GM04504 (cell line): ENCODE data around the gene NEK7.
"Not testable (repeated sequence)": the region's sequence is repeated elsewhere in the genome, so short reads cannot be mapped to it uniquely, and the experiment has no call there.

Experiments used
- DNase-seq: peaks from one replicate; pipeline ENCODE4 v3.0.0-alpha.2; 2012; ENCODE audit warnings: low read depth

The NEK7 gene

DNA sequence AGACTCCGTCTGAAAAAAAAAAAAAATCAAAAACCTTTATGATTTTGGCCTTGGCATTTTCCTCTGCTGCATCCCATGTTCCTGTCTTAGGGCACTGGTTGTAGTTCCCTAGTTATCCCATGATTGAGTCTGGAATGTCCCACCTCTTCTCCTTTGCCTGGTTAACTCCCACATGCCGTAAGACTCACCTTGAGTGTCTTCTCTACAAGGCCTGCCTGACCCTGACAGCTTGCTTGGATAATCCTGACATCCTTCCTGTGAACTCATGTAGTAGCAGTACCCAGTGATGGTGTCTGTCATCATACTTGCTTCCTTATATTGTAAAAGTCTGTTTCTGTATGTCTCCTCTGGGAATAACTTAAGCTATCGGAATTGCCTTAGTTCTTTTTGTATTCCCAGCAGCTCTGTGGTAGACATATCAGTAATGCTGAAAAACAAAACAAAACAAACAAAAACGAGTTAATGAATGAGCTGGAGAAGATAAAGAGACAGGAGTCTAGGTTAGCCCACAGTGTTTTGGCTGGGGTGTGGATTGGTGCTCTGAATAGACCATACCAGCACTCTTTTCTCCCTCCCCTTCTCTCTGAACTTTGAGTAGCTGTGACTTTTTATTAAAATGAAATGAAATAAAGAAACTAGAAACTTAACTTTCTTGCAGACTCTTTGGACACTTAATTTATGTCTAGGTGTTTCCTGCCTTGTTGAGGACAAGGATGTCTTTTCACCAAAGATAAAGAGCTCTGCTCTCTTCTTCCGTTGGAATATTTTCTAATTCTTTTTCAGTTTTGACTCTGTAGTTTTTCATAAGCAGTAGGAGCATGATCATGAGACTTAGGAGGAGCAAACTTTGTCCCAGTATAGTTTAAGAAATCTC lies 15.1 kb downstream of the NEK7 start:
- no peak for DNase-seq

DNA sequence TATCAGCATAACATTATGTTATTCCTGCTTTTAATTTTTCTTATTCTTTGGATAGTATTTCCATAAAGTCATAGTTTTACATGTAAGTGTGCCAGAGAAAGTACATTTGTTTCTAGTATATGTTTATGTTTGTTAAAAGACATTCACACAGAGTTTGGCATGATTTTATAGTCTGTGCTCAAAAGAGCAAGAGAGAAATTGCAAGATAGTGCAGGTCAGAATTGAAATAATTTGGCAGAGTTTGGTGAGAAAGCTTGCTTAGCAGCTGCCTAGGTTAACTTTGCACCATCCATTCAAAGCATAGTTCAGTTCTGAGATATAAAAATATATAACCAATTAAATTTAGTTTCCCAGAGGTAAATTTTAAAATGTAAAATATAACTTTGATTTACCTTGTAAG lies 17.0 kb downstream of the NEK7 start:
- no peak for DNase-seq

DNA sequence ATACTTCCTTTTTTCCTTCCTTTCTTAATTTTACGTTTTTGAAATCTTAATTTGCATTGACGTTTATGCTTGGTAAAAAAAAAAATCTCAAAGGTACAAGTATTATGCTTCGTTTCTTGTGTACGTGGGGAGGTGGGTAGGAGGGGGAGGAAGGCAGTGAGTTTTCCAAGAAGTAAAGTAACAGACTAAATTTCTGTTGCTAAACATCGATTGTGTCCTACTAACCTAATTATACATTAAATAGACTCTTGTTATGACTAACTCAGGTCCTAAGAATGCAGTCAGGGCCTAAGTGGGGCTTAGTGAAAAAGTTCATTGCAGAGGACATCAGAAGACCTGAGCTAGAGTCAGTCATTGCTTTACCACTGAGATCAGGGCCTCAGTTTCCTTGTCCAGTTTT lies 17.5 kb downstream of the NEK7 start:
- DNase-seq: no peak

DNA sequence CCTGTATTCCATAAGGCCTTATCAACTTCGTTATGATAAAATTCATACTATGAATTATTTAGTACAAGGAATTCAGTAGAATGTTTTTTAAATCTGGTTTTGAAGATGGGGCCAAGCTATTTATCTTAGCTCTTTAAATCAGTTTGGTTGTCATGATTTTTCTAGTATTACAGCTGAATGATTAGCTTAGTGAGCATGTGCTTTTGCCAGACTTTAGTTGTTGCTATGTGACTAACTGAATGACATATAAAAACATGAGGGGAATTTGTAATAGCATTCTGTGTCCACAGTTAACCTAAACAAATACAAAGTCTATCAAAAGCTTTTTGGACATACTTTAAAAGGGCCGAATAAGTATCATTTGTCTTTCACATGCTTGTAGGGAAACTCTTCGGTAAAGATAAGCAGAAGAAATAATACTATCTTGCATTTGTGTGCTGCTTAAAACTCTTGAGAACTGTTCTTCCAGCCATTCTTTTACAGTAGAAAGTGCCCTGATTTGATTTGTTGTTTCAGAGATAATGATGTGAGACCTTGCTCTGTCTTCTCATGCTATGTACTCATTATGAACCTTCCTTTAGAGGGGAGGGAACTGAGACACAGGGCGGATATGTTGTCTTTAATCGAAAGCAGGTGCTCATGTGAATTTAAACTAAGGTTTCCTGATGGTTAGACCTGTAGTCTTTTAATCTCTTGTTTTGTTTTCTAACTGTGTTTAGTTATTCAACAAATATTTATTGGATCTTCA lies 18.8 kb downstream of the NEK7 start:
- DNase-seq: no peak

DNA sequence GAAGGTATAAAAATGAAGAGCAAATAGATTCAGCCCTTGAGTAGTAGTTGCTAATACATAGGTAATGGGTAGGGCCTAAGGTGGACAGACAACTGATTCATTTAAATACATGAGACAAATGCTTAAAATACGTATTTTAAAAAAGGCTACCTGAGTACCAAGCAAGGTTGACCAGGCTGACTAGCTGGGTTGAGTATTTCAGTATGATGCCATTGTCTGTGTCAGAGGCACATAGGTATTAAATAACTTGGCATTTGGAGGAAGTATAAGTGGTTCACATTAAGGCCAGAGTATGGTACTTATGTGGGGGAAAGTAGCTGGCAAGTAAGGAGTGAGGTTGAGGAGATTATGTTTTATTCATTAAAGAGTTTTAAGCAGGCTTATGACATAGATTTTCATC lies 19.4 kb downstream of the NEK7 start:
- DNase-seq: no peak

DNA sequence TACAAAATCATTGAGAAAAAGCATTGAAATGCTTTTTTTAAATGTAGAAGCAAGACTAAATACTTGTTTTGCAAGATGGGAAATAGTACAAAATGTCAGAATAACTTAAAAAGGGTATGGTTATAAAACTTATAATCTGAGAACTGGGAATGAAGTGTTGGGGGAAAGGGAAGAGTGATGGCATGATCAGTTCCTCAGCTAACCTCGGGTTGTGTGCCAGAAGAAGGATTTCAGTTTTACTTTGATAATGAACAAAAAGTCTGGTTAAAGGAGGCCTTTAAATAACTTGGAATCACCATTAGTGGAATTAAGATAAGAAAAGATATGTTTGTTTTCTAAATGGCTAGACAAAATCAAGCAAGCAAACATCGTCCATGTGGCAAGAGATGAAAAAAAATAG lies 20.7 kb downstream of the NEK7 start:
- DNase-seq: no peak

DNA sequence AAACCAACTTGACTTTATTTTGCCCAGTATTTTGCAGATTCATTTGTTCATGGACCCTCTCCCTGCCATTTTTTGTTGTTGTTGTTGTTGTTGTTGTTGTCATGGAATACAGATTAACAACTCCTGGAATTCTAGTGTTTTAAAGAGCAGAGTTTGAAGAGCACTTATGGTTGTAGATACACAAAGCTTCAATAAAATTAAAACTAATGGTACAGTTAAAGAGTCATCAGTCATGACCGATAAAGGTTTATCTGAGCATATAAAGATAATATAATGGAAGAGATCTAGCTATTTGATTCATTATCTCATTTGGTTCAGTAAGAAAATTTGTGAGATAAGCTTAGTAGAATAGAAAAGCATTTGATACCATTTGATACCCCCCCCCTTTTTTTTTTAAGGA lies 21.8 kb downstream of the NEK7 start:
- no peak for DNase-seq

DNA sequence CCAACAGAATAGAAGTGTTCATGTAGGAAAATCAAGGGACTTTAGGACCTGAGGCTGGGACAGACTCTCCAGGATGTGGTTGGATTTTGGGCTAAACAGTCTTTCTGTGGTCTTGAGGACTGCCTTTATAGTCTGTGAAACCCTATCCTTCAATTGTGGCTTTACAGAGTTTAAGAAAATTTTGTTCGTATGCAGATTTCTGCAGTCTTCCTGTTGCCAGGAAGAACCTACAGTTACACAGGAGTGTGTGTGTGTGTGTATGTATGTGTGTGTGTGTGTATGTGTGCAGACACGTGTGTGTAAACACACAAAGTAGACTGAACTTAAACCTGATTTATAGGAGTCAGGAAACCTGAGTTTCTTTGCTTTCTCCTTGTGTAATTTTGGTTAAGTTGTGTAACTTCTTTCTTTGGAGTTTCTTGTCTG lies 22.8 kb downstream of the NEK7 start:
- DNase-seq: no peak

DNA sequence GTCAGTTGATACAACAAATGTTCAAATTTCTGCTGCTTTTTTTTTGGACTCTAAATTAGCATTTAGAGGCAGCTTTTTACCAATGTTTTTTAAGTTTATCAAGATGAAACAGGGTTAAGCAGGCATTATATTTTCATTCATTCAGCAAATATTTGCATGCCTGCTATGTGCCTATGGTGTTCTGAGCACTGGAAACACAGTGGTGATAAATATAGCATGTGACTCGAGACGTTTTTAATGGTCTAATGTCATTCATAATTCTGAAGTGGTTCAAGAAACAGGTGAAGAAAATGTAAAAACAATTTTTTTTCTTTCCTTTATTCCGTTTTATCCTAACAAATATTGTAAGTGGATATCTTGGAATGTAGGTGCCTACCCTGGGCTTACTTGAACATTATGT lies 26.8 kb downstream of the NEK7 start:
- DNase-seq: no peak

DNA sequence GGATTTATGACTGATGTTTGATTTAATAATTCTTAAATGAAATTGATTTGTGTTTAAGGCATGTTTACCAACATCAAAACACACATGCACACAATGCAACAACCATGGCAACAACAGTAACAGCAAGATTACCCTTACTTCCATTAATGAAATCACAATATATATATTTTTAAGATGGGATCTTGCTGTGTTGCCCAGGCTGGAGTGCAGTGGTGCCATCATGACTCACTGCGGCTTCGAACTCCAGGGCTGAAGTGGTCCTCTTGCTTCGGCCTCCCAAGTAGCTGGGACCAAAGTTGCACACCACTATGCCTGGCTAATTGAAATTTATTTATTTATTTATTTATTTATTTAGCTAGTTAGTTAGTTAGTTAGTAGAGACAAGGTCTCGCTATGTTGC lies 27.7 kb downstream of the NEK7 start:
- no peak for DNase-seq

DNA sequence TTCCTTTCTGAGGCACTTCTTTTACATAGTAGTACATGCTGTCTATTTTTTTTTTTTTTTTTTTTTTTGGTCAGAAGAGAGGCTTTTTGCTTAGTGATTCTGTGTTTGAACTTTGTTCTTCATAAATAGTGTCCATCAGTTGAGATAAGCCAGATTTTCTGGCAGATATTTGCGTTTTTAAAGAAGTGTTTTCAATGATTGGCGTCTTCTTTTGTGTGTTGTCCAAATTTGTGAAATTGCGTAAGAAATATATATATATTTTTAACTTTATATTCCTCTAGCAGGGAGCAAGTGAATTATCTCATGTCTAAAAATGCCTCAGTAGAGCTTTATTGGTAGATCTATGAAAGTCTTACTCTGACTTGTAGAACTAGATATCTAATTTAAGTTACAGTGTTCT lies 28.3 kb downstream of the NEK7 start:
- no peak for DNase-seq

DNA sequence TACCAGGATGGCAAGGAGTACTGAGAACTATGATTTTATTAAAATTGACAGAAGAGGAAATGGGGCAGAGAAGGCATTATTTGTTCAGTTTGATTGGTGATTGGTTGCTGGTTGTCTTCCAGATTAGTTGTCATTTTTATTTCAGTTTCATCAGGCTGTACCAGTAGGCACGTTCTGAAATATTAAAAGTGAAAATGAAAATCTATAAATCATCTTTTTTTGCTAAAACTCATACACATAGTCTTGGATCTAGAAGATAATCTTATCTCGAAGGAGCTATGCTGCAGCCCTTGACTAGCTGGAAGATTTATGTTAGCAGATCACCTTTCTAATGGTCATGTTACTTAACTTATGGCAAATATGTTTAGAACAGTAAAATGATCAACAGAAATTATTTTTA lies 29.0 kb downstream of the NEK7 start:
- no peak for DNase-seq

DNA sequence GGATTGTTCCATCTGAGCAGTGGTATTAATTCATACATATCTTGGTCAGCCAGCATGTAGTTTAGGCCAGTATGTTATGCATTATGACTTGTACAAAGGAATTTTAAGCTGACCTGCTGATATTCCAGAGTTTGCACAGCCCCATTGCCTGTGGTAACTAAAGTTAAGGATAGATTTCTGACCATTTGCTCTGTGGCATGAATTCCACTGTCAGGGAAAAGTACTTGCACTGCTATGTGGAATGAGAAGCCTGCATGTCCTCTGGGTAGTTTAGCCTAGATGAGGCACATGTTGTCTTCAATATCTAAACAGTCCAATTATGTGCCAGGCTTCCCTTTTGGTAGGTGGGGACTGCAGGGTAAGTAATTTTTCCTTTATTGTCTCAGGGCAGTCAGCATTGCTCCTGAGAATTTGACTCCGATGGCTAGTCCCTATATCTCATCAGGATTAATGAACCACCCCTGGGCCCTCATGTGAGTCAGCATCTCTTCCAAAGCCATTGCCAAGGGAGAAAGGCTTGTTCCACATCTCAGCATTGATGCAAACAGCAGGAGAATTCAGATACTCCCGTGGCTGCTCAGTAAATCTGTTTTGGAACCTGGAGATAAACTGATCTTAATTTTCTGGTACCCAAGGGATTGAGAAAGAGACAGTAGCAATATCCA lies 30.2 kb downstream of the NEK7 start:
- DNase-seq: no peak

DNA sequence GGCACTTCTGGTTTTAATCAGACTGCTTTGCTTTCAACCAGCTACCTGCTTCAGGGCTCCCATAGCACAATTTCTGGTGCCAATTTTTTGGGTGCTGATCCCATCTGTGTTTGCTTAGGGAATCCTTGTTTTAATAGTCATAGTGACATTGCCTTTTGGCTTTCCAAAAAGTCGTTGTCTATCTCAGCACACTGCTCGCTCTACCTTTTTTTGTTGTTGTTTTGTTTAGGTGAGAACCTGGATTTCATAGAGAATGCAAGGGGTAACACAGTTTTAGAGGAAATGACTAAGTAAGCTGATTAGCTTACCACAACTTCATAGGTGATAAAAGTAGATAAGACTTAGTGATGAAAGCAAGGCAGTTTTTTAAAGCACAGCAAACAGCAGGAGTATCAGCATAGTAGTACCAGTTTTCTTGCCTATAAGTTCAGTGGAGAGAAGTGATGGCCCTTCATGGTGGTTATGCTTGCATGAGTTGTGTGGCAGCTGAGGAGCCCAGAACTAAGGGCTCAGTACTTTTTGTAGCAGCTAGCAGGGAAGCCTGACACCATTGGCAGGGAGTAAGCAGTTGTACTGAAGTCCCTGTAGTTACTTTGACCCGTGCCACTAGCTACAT lies 31.3 kb downstream of the NEK7 start:
- no peak for DNase-seq

DNA sequence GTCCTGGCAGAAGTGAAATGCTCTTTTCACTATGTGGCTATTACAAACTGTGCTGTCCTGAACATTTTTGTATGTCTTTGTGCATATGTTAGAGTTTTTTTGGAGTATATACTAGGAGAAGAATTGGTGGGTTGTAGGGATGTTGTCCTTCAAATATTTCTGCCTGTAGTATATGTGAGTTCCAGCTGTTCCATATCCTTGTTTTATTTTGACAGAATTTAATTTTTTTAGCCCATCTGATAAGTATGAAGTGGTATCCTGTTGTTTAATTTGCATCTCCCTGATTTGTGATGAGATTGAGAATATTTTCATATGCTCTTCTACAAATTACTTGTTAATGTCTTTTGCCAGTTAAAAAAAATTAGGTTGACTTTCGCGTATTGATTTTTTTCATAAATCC lies 34.3 kb downstream of the NEK7 start:
- no peak for DNase-seq

DNA sequence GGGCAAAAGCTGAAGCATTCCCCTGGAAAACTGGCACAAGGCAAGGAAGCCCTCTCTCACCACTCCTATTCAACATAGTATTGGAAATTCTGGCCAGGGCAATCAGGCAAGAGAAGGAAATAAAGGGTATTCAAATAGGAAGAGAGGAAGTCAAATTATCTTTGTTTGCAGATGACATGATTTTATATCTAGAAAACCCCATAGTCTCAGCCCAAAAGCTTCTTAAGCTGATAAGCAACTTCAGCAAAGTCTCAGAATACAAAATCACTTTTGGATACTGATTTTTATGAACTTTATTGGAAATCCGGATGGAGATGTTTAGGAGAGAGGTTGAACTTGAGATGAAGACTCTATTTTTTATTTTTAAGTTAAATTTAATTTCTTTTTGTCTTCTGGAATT lies 37.1 kb downstream of the NEK7 start:
- not testable (repeated sequence) for DNase-seq

DNA sequence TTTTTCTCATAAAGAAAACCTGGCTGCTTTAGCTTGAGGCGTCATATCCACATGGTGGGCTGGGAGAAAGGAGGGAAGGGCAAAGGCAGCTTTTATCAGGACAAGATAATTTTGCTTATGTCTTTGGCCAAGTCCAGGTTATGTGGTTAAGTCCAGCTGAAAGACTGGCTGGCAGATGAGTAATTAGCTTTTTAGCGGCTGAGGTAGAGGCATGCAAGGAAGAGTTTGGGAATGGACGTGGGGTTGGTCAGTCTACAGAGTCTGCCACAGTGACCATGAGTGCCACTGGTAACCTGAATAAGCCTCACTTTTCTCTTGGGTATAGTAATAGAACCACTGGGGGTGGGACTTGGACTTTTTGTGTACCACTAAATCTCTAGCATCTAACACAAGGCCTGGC lies 39.8 kb downstream of the NEK7 start:
- no peak for DNase-seq

DNA sequence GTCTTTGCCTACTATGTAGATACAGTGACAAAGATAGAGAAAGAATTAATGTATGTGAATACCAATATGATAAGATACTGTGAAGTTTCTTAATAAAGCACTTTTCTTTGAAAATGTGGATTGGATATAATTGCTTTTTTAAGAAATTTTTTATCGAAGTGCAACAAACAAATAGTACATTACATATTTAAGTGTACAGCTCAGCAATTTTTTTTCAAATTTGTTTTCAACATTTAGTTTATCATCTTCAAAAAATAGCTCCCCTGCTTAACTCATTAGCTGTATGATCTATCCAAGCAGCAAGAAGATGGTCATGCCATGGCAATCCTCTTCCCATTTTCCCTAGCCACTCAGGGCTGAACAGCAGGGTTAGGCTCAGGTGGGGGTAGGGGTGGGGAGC lies 40.5 kb downstream of the NEK7 start:
- no peak for DNase-seq

DNA sequence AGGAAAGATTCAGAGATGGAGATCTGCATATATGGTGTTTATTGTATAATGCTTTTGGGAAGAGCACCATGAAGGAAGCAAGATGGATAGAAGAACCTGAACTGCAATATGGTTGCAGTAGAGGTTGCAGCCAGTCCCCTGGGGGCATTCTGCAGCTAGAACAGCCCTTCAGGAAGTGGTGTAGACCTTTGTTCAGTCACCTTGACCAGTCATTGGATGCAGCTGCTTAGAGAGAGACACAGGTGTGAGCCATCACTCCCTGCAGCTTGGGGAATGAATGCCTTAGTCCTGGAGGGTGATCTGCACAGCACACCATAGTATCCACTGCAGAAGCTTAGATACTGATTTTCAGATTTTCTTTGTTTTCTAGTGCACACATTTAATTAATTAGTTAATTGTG lies 42.3 kb downstream of the NEK7 start:
- DNase-seq: no peak

DNA sequence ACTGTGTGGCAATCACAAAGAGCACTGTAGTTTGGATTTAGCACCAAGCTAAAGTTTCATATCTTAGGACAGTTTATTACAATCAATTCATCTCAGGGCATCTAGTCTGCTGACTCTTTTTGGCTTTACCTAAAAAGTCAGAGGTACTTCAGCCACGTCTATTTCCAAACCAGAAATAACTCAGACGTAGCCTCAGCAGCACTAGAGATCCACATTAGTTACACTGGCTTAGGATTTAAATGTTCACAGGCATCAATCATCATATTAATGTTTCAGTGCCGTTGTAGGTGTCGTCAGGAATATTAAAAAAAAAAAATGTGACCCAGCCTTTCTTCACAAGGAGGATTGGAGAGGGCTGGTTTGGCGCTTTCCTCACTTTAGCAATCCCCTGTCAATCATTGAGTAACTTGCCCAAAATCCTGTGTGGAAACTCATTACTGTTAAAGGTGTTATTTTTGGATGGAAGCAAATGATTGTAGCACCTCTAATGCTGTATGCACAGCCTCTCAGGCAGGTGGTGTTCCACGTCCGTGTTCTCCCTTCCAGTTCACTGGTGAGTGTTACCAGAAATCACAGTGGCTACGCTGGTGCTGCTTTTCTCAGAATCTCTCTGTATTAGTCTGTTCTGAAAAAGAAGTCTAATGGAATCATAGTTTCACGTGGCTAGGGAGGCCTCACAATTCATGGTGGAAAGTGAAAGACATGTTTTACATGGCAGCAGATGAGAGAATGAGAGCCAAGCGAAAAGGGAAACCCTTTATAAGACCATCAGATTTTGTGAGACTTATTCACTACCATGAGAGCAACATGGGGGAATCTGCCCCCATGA lies 45.4 kb downstream of the NEK7 start:
- DNase-seq: no peak

DNA sequence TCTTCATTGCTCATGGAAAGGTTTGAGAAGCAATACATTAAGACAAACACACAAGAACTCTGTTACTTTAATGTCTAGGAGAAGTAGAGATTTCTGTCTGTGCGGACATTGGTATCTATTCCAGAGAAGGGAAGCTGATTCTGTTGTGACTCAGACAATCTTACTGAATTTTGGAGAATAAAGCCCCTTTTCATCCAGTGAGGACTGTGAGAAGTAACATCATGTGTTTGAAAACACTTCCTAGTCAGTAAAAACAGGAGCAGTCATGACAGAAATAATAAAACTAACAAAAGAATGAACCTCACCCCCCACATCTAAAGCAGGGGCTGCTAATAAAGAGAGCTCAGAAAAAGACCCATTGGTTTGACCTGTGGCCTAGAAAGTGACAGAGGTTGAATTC lies 46.6 kb downstream of the NEK7 start:
- DNase-seq: no peak
